Caco-2 (cell line): Measurements from ENCODE around the gene IPO9. TPM values are rescaled to one million over a fixed set of nuclear protein-coding genes. Genes with fewer than 3 reads are reported as not detected.

Source experiments
- BruUV-seq: library from RNA; stranded (reverse); fragments of 400-500 nt; replicated peaks from 2 replicates; lab custom pipeline; 2021; lab: Mats Ljungman, UMichigan
- CTCF ChIA-PET: fragments of 300-600 bp; sonication (Branson Sonifier 250); formaldehyde crosslinking; loops from one replicate; lab custom pipeline; 2022; ENCODE audit warnings: antibody characterized with exemption; lab: Charles Lee
- POLR2A ChIA-PET: fragments of 300-600 bp; sonication (Branson Sonifier 250); formaldehyde crosslinking; loops from one replicate; lab custom pipeline; 2022; ENCODE audit warnings: antibody characterized with exemption; lab: Charles Lee
- DNase-seq, 2 experiments: peaks; one replicate each; pipeline versions ENCODE4 v3.0.0 to v3.0.0-alpha.2; 2020 to 2022
- H3K27me3 ChIP-seq: replicated peaks from 2 replicates; pipeline ENCODE4 v1.6.0; 2011; ENCODE audit warnings: low read length; ENCODE audit not compliant: control insufficient read depth, insufficient read depth
- H3K36me3 ChIP-seq: 2 replicates; pipeline ENCODE4 v1.5.1; 2011; ENCODE audit warnings: low read length; ENCODE audit not compliant: control insufficient read depth, insufficient read depth
- H3K4me1 ChIP-seq: fragments of 250-450 bp; sonication (Bioruptor Pico); 2 replicates; pipeline ENCODE4 v1.5.1; 2020; ENCODE audit warnings: mild to moderate bottlenecking
- H3K4me3 ChIP-seq: 2 replicates; pipeline ENCODE4 v1.5.1; 2011; ENCODE audit warnings: low read depth, mild to moderate bottlenecking, control low read depth, low read length
- H3K9me3 ChIP-seq: fragments of 250-450 bp; sonication (Bioruptor Pico); 2 replicates; pipeline ENCODE4 v1.5.1; 2020; ENCODE audit warnings: mild to moderate bottlenecking, moderate library complexity
- H3K27ac Mint-ChIP-seq: one replicate; pipeline ENCODE4 v1.8.0; 2022; ENCODE audit warnings: mixed read lengths; ENCODE audit not compliant: unreplicated experiment
- H3K27me3 Mint-ChIP-seq: one replicate; pipeline ENCODE4 v1.8.0; 2022; ENCODE audit warnings: mixed read lengths; ENCODE audit not compliant: insufficient read depth, unreplicated experiment
- H3K36me3 Mint-ChIP-seq: one replicate; pipeline ENCODE4 v1.8.0; 2022; ENCODE audit warnings: mild to moderate bottlenecking, mixed read lengths; ENCODE audit not compliant: insufficient read depth, unreplicated experiment
- H3K4me1 Mint-ChIP-seq: one replicate; pipeline ENCODE4 v1.8.0; 2022; ENCODE audit warnings: low read depth, mixed read lengths; ENCODE audit not compliant: unreplicated experiment
- H3K4me3 Mint-ChIP-seq: one replicate; pipeline ENCODE4 v1.8.0; 2022; ENCODE audit warnings: mild to moderate bottlenecking, moderate library complexity, mixed read lengths; ENCODE audit not compliant: unreplicated experiment
- H3K9me3 Mint-ChIP-seq: one replicate; pipeline ENCODE4 v1.8.0; 2022; ENCODE audit warnings: mixed read lengths; ENCODE audit not compliant: unreplicated experiment
- CTCF ChIP-seq, 2 experiments: fragments of 200-600 bp in 1 of 2; IDR thresholded peaks; 1 replicate in 1 of 2; 2 replicates in 1 of 2; pipeline versions ENCODE4 v1.5.1 to v1.8.0; 2011 to 2022; ENCODE audit warnings: antibody characterized with exemption in 1 of 2, control low read depth in 1 of 2, inconsistent platforms in 1 of 2, low read depth in 1 of 2, low read length in 1 of 2, mild to moderate bottlenecking in 1 of 2, moderate library complexity in 1 of 2; ENCODE audit not compliant: insufficient read depth in 1 of 2, severe bottlenecking in 1 of 2, unreplicated experiment in 1 of 2
- intact Hi-C: fragments of 100-400 bp; cut with micrococcal nuclease; formaldehyde crosslinking; loops from one replicate; pipeline ENCODE4 v1.10.0; 2022; ENCODE audit not compliant: unreplicated experiment
- total RNA-seq: library from RNA; stranded (reverse); gene quantifications from 2 replicates; pipeline ENCODE4 v1.2.3, GENCODE V29; 2022

The IPO9 gene
- total RNA-seq, 1 experiment from 2014 or later: 107 TPM

- Mint-ChIP-seq H3K27ac (no peak overlapping the region), H3K27me3 (peaks cover 5% of the 10 kb centered on the region), H3K36me3 (no peaks in the 10 kb centered on the region), H3K4me1 (no peaks in the 10 kb centered on the region), H3K4me3 (no peak overlapping the region), H3K9me3 (peaks cover 11% of the 10 kb centered on the region)
- CTCF ChIA-PET: no interaction called here
- intact Hi-C loops: no loop called here
- TF ChIP-seq CTCF (IDR thresholded peaks at IDR 0.05; ENCODE audit: insufficient read depth in 1 of 2, low read depth in 1 of 2, low read length in 1 of 2, severe bottlenecking in 1 of 2, unreplicated experiment in 1 of 2): no peak
- H3K4me1 ChIP-seq: no peaks in the 10 kb centered on the region
- H3K27me3 ChIP-seq: no peaks in the 10 kb centered on the region; the same call in 1 of the 2 replicates
- no peak overlapping the region for H3K4me3 ChIP-seq
- DNase-seq: no peak
- POLR2A ChIA-PET: no interaction called here
- no TSS peak for BruUV-seq
- H3K36me3 ChIP-seq: no peaks in the 10 kb centered on the region
- H3K9me3 ChIP-seq: no peaks in the 10 kb centered on the region
These were observed 73.2 kb downstream of the IPO9 start for GRCh38 chr1:201902198-201902597.

GRCh38 chr1:201903135-201903534, 74.2 kb downstream of the IPO9 start:
- no peaks in the 10 kb centered on the region; the same call in 1 of the 2 replicates for H3K27me3 ChIP-seq
- no peaks in the 10 kb centered on the region for H3K4me1 ChIP-seq
- Mint-ChIP-seq H3K36me3 (no peaks in the 10 kb centered on the region), H3K27ac (no peak overlapping the region), H3K4me1 (no peaks in the 10 kb centered on the region), H3K9me3 (peaks cover 11% of the 10 kb centered on the region), H3K27me3 (peaks cover 5% of the 10 kb centered on the region), H3K4me3 (no peak overlapping the region)
- intact Hi-C loops: no loop called here
- no peaks in the 10 kb centered on the region for H3K9me3 ChIP-seq
- ChIA-PET CTCF (no interaction called here), POLR2A (no interaction called here)
- peak in 1 of 2 experiments; percentile 40 for DNase-seq
- BruUV-seq: no TSS peak
- H3K4me3 ChIP-seq: no peak overlapping the region
- no peaks in the 10 kb centered on the region for H3K36me3 ChIP-seq
- TF ChIP-seq CTCF (IDR thresholded peaks at IDR 0.05; ENCODE audit: insufficient read depth in 1 of 2, low read depth in 1 of 2, low read length in 1 of 2, severe bottlenecking in 1 of 2, unreplicated experiment in 1 of 2): no peak

- CTCF ChIA-PET: no interaction called here
- Histone ChIP-seq H3K27me3 (no peaks in the 10 kb centered on the region; the same call in 1 of the 2 replicates), H3K9me3 (no peaks in the 10 kb centered on the region), H3K36me3 (no peaks in the 10 kb centered on the region), H3K4me3 (no peak overlapping the region), H3K4me1 (no peaks in the 10 kb centered on the region)
- POLR2A ChIA-PET: no interaction called here
- no TSS peak for BruUV-seq
- Mint-ChIP-seq H3K4me1 (no peaks in the 10 kb centered on the region), H3K27me3 (peaks cover 5% of the 10 kb centered on the region), H3K9me3 (peaks cover 11% of the 10 kb centered on the region), H3K36me3 (no peaks in the 10 kb centered on the region), H3K4me3 (no peak overlapping the region), H3K27ac (no peak overlapping the region)
- no peak for DNase-seq
- intact Hi-C loops: no loop called here
- no peak for TF ChIP-seq CTCF (IDR thresholded peaks at IDR 0.05; ENCODE audit: insufficient read depth in 1 of 2, low read depth in 1 of 2, low read length in 1 of 2, severe bottlenecking in 1 of 2, unreplicated experiment in 1 of 2)
These were observed 75.6 kb downstream of the IPO9 start for GRCh38 chr1:201904579-201904978.
